IMR-90 (cell line): ENCODE results near the gene RSPH9. TPM values are rescaled to one million over a fixed set of nuclear protein-coding genes. Genes with fewer than 3 reads are reported as not detected.

Experiments
- ATAC-seq: fragments of 200-7000 bp; cut with Tn5 transposase; 2 replicates; pipeline ENCODE4 v1.9.1; 2020; ENCODE audit warnings: low read depth, mild to moderate bottlenecking, moderate library complexity
- BruUV-seq: library from RNA; stranded (reverse); fragments of 400-500 nt; replicated peaks from 2 replicates; lab custom pipeline; 2021; lab: Mats Ljungman, UMichigan
- CTCF ChIA-PET: fragments of 300-600 bp; formaldehyde crosslinking; extraction: SDS; loops from one replicate; lab custom pipeline; 2021; ENCODE audit warnings: antibody characterized with exemption; lab: Yijun Ruan, JAX
- POLR2A ChIA-PET: fragments of 300-600 bp; sonication (Branson Sonifier 250); formaldehyde crosslinking; loops from one replicate; lab custom pipeline; 2022; ENCODE audit warnings: antibody characterized with exemption; ENCODE audit not compliant: unreplicated experiment; lab: Charles Lee
- DNase-seq: peaks from one replicate; pipeline ENCODE4 v3.0.0; 2013
- H2AFZ ChIP-seq: replicated peaks from 2 replicates; pipeline ENCODE3; 2013; ENCODE audit warnings: low read length, mild to moderate bottlenecking; ENCODE audit not compliant: poor library complexity
- H2AK5ac ChIP-seq: 2 replicates; pipeline ENCODE4 v1.6.1; 2013; ENCODE audit warnings: low read depth, low read length, inconsistent platforms
- H2AK9ac ChIP-seq: replicated peaks from 2 replicates; pipeline ENCODE3; 2013; ENCODE audit warnings: mild to moderate bottlenecking, low read depth, low read length, moderate library complexity; ENCODE audit not compliant: poor library complexity
- H2BK120ac ChIP-seq: 2 replicates; pipeline ENCODE4 v1.6.1; 2013; ENCODE audit warnings: low read depth, low read length, inconsistent platforms
- H2BK15ac ChIP-seq: 3 replicates; pipeline ENCODE4 v1.6.1; 2013; ENCODE audit warnings: low read depth, low read length, inconsistent platforms
- H2BK20ac ChIP-seq: 2 replicates; pipeline ENCODE4 v1.6.1; 2013; ENCODE audit warnings: low read depth, mild to moderate bottlenecking, inconsistent platforms, low read length, moderate library complexity
- H2BK5ac ChIP-seq: 2 replicates; pipeline ENCODE4 v1.6.1; 2013; ENCODE audit warnings: mild to moderate bottlenecking, low read depth, low read length, inconsistent platforms; ENCODE audit not compliant: poor library complexity, severe bottlenecking
- H3K14ac ChIP-seq: replicated peaks from 2 replicates; pipeline ENCODE4 v1.6.1; 2013; ENCODE audit warnings: low read depth, low read length, inconsistent platforms
- H3K18ac ChIP-seq: 2 replicates; pipeline ENCODE4 v1.6.1; 2013; ENCODE audit warnings: low read depth, low read length, control low read depth
- H3K23ac ChIP-seq: 2 replicates; pipeline ENCODE4 v1.6.1; 2013; ENCODE audit warnings: low read depth, low read length, inconsistent platforms
- H3K27ac ChIP-seq: 2 replicates; pipeline ENCODE4 v1.5.1; 2013; ENCODE audit warnings: mild to moderate bottlenecking, control low read depth, low read length; ENCODE audit not compliant: insufficient read depth
- H3K27me3 ChIP-seq: 2 replicates; pipeline ENCODE4 v1.6.1; 2013; ENCODE audit warnings: low read length; ENCODE audit not compliant: control insufficient read depth, insufficient read depth
- H3K36me3 ChIP-seq: 2 replicates; pipeline ENCODE4 v1.6.1; 2013; ENCODE audit warnings: low read length, mixed read lengths; ENCODE audit not compliant: control insufficient read depth, insufficient read depth
- H3K4ac ChIP-seq: 2 replicates; pipeline ENCODE4 v1.6.1; 2013; ENCODE audit warnings: low read depth, low read length, inconsistent platforms
- H3K4me1 ChIP-seq: 2 replicates; pipeline ENCODE4 v1.6.1; 2013; ENCODE audit warnings: low read length, mixed read lengths; ENCODE audit not compliant: control insufficient read depth, insufficient read depth
- H3K4me2 ChIP-seq: 2 replicates; pipeline ENCODE4 v1.6.1; 2013; ENCODE audit warnings: low read depth, mild to moderate bottlenecking, control low read depth, low read length, moderate library complexity
- H3K4me3 ChIP-seq: 2 replicates; pipeline ENCODE4 v1.5.1; 2013; ENCODE audit warnings: low read depth, mild to moderate bottlenecking, control low read depth, low read length, moderate library complexity; ENCODE audit not compliant: insufficient read depth
- H3K56ac ChIP-seq: 2 replicates; pipeline ENCODE4 v1.6.1; 2013; ENCODE audit warnings: low read length, inconsistent platforms; ENCODE audit not compliant: insufficient read depth; ENCODE audit errors: extremely low read depth
- H3K79me1 ChIP-seq, 2 experiments: 2 replicates each; pipeline ENCODE4 v1.6.1; 2013; ENCODE audit warnings: low read length in 2 of 2, inconsistent platforms in 1 of 2, low read depth in 1 of 2
- H3K9ac ChIP-seq: 2 replicates; pipeline ENCODE4 v1.6.1; 2013; ENCODE audit warnings: low read depth, low read length, control low read depth
- H3K9me1 ChIP-seq: 2 replicates; pipeline ENCODE4 v1.6.1; 2013; ENCODE audit warnings: low read length, inconsistent platforms; ENCODE audit not compliant: insufficient read depth
- H3K9me3 ChIP-seq: 2 replicates; pipeline ENCODE4 v1.6.1; 2013; ENCODE audit warnings: low read length; ENCODE audit not compliant: control insufficient read depth, insufficient read depth
- H4K20me1 ChIP-seq: 2 replicates; pipeline ENCODE4 v1.6.1; 2013; ENCODE audit warnings: low read length, inconsistent platforms; ENCODE audit not compliant: insufficient read depth
- H4K5ac ChIP-seq: 2 replicates; pipeline ENCODE4 v1.6.1; 2013; ENCODE audit warnings: mild to moderate bottlenecking, low read depth, low read length, control low read depth
- H4K8ac ChIP-seq, 2 experiments: 2 replicates each; pipeline ENCODE4 v1.6.1; 2013; ENCODE audit warnings: low read depth in 2 of 2, low read length in 2 of 2, control low read depth in 1 of 2, inconsistent platforms in 1 of 2
- H4K91ac ChIP-seq: 2 replicates; pipeline ENCODE4 v1.6.1; 2013; ENCODE audit warnings: low read depth, low read length, inconsistent platforms; ENCODE audit not compliant: insufficient read depth
- BHLHE40 ChIP-seq: fragments of 150-350 bp; IDR thresholded peaks from 2 replicates; pipeline ENCODE4 v1.6.1; 2016; ENCODE audit warnings: mild to moderate bottlenecking, low read depth, low read length
- CEBPB ChIP-seq: IDR thresholded peaks from 2 replicates; pipeline ENCODE4 v1.6.1; 2012; ENCODE audit warnings: low read depth, low read length, improper control_type of control experiment
- CHD1 ChIP-seq: IDR thresholded peaks from 2 replicates; pipeline ENCODE4 v1.6.1; 2012; ENCODE audit warnings: low read depth, low read length, improper control_type of control experiment
- CTCF ChIP-seq: conservative IDR thresholded peaks from 2 replicates; pipeline ENCODE4 v1.5.1; 2012; ENCODE audit warnings: mild to moderate bottlenecking, low read depth, low read length, improper control_type of control experiment
- ELK1 ChIP-seq: fragments of 150-350 bp; IDR thresholded peaks from 2 replicates; pipeline ENCODE4 v1.6.1; 2016; ENCODE audit warnings: low read depth, mild to moderate bottlenecking, low read length, moderate library complexity, borderline replicate concordance
- FOS ChIP-seq: fragments of 150-350 bp; IDR thresholded peaks from 2 replicates; pipeline ENCODE4 v1.6.1; 2016; ENCODE audit warnings: low read depth, low read length
- MAFK ChIP-seq: IDR thresholded peaks from 2 replicates; pipeline ENCODE4 v1.6.1; 2012; ENCODE audit warnings: low read depth, low read length, improper control_type of control experiment
- MXI1 ChIP-seq: IDR thresholded peaks from 2 replicates; pipeline ENCODE4 v1.6.1; 2012; ENCODE audit warnings: low read depth, mild to moderate bottlenecking, low read length, moderate library complexity, borderline replicate concordance
- NFE2L2 ChIP-seq: fragments of 150-350 bp; IDR thresholded peaks from 2 replicates; pipeline ENCODE4 v1.6.1; 2016; ENCODE audit warnings: low read depth, mild to moderate bottlenecking, low read length
- POLR2A ChIP-seq: IDR thresholded peaks from 2 replicates; pipeline ENCODE4 v1.6.1; 2012; ENCODE audit warnings: mild to moderate bottlenecking, low read depth, low read length
- RAD21 ChIP-seq: IDR thresholded peaks from 2 replicates; pipeline ENCODE4 v1.6.1; 2012; ENCODE audit warnings: low read length, improper control_type of control experiment
- RCOR1 ChIP-seq: IDR thresholded peaks from 2 replicates; pipeline ENCODE4 v1.6.1; 2012; ENCODE audit warnings: mild to moderate bottlenecking, low read length, improper control_type of control experiment; ENCODE audit not compliant: insufficient replicate concordance
- RFX5 ChIP-seq: IDR thresholded peaks from 2 replicates; pipeline ENCODE4 v1.8.0; 2012; ENCODE audit warnings: low read depth, mild to moderate bottlenecking, low read length, moderate library complexity
- SMC3 ChIP-seq: fragments of 150-350 bp; IDR thresholded peaks from 2 replicates; pipeline ENCODE4 v1.6.1; 2016; ENCODE audit warnings: low read depth, mild to moderate bottlenecking, antibody characterized with exemption, low read length, moderate library complexity
- USF2 ChIP-seq: fragments of 150-350 bp; IDR thresholded peaks from 2 replicates; pipeline ENCODE4 v1.6.1; 2017; ENCODE audit warnings: mild to moderate bottlenecking, antibody characterized with exemption, low read length, low read depth
- WGBS, 2 experiments: methylation state at CpG; one replicate each; pipeline versions ENCODE4 v1.1.5 to v1.1.7; 2013; ENCODE audit warnings: missing lambda C conversion rate in 2 of 2; ENCODE audit not compliant: insufficient read length in 1 of 2; ENCODE audit errors: extremely low coverage in 2 of 2; 5-methylcytosine and 5-hydroxymethylcytosine counted together
- dilution Hi-C: fragments of 300-500 bp; cut with HindIII; formaldehyde crosslinking; loops from one replicate; pipeline ENCODE4 v1.14.3; 2018; ENCODE audit warnings: low sequenced_read_pairs; ENCODE audit not compliant: unreplicated experiment
- in situ Hi-C: fragments of 300-500 bp; cut with MboI; formaldehyde crosslinking; loops from 3 replicates; pipeline ENCODE4 v1.14.3; 2019; ENCODE audit warnings: low sequenced_read_pairs, inconsistent platforms, mixed read lengths
- intact Hi-C: fragments of 100-400 bp; cut with micrococcal nuclease; formaldehyde crosslinking; loops from 2 replicates; pipeline ENCODE4 v1.10.0; 2022
- polyA plus RNA-seq, 3 experiments: library from polyadenylated mRNA; depleted of rRNA; stranded (reverse); fragments of >200 nt; gene quantifications; 2 replicates each; pipeline ENCODE4 v1.2.3, GENCODE V29; 2012; ENCODE audit warnings: low replicate concordance in 1 of 3
- total RNA-seq: library from RNA; depleted of rRNA; stranded (reverse); fragments of >200 nt; gene quantifications from 2 replicates; pipeline ENCODE4 v1.2.3, GENCODE V29; 2012

Gene RSPH9
- total and polyA plus RNA-seq, 2 of the 4 experiments (the other 2 are of a cell fraction) = 0.18 to 0.21 TPM

- CTCF ChIA-PET = interaction anchor here (0.6 to 0.7 kb wide), 2 partner anchors 8 to 1800 kb away, joined by 3 to 6 read pairs; no protein-coding TSS in a partner anchor
- dilution Hi-C loops = no loop called here
- TF ChIP-seq MAFK = no peak
- TF ChIP-seq RFX5 = no peak
- no peak for TF ChIP-seq MXI1
- no peak for TF ChIP-seq CEBPB
- no peak for TF ChIP-seq SMC3
- no peak for TF ChIP-seq RCOR1
- no peak for TF ChIP-seq RAD21
- TF ChIP-seq FOS = no peak
- TF ChIP-seq USF2 = no peak
- no peak for TF ChIP-seq BHLHE40
- no peak for TF ChIP-seq CTCF
- no peak for TF ChIP-seq ELK1
- no peak for TF ChIP-seq NFE2L2
- TF ChIP-seq CHD1 = no peak
- no peak for TF ChIP-seq POLR2A
Measured at GRCh38 chr6:43616725-43617472, 27.9 kb upstream of the RSPH9 start.

More at GRCh38 chr6:43616725-43617472, 27.9 kb upstream of the RSPH9 start:
- H3K14ac ChIP-seq = no peak overlapping the region
- no peak overlapping the region for H3K56ac ChIP-seq
- H3K79me1 ChIP-seq = peaks cover 10 to 35% of the 10 kb centered on the region in 2 experiments
- no peak overlapping the region for H3K4me2 ChIP-seq
- H3K4me1 ChIP-seq = no peaks in the 10 kb centered on the region
- no peak overlapping the region for H4K8ac ChIP-seq
- intact Hi-C loops (no loop called here), in situ Hi-C loops (no loop called here)
- peaks cover 5% of the 10 kb centered on the region for H3K9me1 ChIP-seq
- peaks cover 36% of the 10 kb centered on the region for H3K36me3 ChIP-seq
- H2AFZ ChIP-seq = no peak overlapping the region
- no peak overlapping the region for H2BK120ac ChIP-seq
- H2AK5ac ChIP-seq = no peak overlapping the region
- POLR2A ChIA-PET = no interaction called here
- no peak overlapping the region for H4K91ac ChIP-seq
- DNase-seq (no peak), ATAC-seq (no peak)
- H2BK20ac ChIP-seq = no peak overlapping the region
- H3K4ac ChIP-seq = no peak overlapping the region
- no TSS peak for BruUV-seq
- no peak overlapping the region for H2BK5ac ChIP-seq
- no peak overlapping the region for H3K27ac ChIP-seq
- no peak overlapping the region for H2AK9ac ChIP-seq
- no peak overlapping the region for H3K18ac ChIP-seq
- H3K4me3 ChIP-seq = no peak overlapping the region
- no peaks in the 10 kb centered on the region for H3K9me3 ChIP-seq
- H4K20me1 ChIP-seq = no peaks in the 10 kb centered on the region; the same call in 1 of the 2 replicates
- H4K5ac ChIP-seq = no peak overlapping the region
- no peaks in the 10 kb centered on the region for H3K27me3 ChIP-seq
- H2BK15ac ChIP-seq = no peak overlapping the region
- WGBS, 2 experiments = 80% methylated on average over 2 of the region's 9 CpGs; no CpG with 5 or more reads in 1 of the 2 experiments
- H3K9ac ChIP-seq = no peak overlapping the region
- no peak overlapping the region for H3K23ac ChIP-seq
